ENCODE measurements around the gene CSRP2. TPM values are rescaled to one million over a fixed set of nuclear protein-coding genes. Genes with fewer than 3 reads are reported as not detected.

CSRP2 gene
- total RNA-seq, 1 donor from 2014 or later: 149 TPM

DNA sequence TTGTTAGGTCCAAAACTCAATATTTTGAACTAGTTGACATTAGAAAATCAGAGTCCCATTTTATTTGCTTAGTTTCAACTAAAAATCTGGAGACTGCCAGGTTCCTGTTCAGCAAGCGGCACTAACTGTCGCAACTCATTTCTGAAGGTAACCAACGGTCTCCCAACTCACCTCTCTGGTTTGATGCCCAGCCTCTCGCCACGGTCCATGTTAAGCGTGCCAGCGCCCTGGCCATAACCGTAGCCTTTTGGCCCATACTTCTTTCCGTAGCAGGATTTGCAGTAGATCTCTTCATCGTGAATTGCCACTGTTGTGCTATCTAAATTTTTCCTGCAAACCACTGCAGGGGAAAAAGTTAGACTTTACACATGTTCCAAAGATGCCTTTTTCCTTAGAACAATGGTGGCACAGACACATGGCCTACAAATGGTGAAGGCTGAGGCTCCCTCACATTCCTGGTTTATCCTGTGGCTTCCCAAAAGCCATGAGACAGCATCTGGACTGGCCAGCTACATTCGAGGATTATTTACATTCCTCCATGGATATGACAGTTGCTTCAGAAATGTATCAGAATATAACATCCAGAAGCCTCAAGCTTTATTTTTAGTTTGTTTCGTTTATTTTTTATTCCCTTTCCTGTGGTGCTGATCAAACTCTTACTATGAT lies 15.7 kb downstream of the CSRP2 start:
- no peak for DNase-seq

DNA sequence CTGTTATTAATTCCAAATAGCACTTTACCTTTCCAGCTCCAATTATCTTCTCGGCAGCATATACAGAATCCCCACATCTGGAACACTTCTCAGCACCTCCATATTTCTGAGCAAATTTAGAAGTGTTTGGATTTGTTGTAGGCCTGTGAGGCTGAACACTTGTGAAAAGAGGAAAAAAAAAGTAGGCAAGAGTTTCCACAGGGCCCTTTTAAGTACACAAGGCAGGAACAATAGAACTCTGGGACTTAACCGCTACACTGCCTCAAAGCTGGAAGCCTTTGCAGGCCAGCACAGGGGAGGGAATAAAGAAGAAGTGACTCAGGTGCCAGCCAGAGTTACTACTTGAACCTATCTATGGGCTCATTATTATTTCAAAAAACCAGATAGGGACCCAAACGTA lies 18.6 kb downstream of the CSRP2 start:
- no peak for DNase-seq

DNA sequence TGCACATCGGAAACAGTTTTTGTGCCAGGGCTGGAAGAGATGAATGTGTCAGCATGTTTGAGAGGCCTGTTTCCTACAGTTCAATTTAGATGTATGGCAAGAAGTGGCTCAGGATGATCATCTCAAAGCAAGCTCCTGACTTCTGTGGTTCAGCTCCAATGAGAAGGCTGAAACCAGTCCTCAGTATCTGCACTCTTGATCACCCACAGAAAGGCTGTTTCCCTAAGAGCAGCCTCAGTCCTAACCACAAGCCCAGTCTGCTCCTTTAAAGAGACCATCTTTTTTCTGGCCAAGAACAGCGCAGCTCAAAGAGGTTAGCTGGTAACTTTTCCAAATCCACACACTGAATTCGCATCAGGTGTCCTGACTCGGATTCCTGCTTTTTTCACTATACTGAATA lies 19.2 kb downstream of the CSRP2 start:
- no peak for DNase-seq

DNA sequence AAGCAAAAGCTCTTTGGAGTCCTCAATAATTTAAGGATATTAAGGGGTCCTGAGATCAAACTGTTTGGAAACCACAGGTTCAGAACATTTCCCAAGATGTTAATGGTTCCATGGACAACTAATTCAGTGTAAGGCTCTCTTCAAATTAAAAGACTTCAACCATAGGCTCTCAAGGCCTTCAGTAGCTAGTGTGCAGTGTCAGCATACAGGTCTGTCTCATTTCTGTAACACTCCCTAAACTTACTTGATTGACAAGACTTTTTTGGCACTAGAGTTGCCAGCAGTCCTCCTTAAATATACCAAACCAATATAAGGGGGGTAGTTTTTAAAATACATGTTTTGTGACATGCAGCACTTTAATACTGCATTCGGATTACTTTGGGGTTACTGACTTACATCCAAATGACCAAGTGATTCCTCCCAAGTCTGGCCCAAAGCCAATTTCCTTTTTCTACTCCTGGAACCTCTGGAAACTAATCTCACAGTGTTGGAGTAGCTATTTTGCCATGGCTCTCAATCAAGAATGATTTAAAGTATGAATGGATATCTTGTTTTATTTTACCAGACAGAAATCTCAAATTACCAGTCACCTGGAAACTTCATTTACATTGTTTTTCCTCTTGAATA lies 22.7 kb downstream of the CSRP2 start:
- DNase-seq: no peak

DNA sequence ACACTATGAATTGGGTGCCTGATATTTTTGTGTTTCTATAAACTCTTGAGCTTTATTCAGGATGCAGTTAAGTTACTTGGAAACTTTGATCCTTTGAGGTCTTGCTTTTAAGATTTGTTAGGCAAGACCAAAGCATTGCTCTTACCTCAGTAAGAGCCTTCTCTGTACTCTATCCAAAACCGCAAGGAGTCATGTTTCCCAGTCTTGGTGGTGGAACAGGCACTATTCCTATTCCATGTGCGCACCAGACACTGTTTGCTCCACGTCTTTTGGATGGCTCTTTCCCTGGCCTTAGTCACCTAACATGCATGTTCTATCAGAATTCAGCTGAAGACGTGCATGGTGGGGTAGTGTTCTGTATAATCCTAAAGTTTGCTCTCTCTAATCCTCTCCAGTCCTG lies 23.5 kb downstream of the CSRP2 start:
- no peak for DNase-seq

DNA sequence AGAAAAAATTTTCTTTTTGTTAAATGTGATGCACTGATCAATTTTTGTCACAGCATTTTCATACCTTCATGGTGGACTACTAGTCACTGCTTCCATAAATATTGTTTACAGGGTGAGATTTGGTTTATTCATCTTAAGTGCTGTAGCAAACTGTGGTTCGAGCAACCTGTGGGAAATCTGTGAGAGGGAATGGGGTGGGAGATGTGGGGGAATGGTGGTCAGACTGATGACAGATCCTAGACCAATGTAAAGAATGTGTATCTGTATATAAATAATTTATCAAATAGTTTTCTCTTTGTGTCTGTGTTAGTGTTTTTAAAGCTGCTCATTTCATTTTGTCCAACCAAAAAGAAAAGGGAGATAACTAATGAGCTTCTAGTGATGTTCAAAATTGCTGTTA lies 26.7 kb downstream of the CSRP2 start:
- DNase-seq: no peak

DNA sequence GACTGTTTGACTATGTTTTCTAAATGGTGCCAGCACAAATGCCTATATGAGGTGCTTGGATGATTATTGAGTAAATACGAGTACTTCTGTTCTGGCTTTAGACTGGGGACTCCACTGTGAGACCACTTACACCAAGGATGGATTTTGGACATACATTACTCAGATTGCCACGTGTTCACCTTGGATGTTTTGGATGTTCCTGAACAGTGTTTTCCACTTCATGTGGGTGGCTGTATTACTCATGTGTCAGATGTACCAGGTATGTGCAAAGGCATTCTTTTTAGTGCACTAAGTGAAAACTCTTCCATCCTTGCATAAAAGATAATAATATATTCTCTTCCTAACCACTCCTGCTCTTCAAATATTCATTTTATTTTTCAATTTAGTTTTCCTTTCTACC lies 30.7 kb downstream of the CSRP2 start:
- no peak for DNase-seq

DNA sequence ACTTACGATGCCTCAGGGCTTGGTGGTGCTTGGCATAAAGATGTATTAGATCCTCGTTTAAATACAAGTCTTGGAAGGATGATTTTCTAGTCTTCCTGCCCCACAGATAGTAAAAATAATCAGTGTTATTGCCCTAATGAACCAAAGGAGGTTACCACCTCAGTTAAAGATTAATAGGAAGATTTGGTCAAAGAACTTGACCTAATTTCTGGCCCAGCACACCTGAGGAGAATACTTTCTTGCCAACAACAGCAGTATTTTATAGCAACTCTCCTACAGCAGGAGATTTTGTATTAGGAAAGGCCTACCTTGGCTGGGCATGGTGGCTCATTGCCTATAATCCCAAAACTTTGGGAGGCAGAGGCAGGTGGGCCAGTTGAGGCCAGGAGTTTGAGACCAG lies 31.6 kb downstream of the CSRP2 start:
- DNase-seq: no peak

DNA sequence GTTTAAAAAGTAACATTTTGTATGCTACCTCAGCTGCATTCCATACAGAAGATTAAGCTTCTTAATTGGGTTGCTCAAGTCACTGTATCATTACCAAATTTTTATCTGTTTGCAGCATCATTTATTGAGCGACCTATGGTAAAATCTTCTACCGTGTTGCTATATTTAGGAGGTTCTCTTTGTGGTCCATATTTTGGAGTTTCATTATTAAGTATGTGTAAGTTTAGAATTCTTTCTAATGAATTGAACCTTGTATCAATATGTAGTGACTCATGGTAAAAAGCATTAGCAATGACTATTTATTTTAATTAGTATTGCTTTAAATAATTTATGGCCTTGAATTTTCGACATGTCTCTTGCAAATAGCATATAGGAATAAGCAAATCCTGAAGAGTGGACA lies 42.2 kb downstream of the CSRP2 start:
- no peak for DNase-seq

DNA sequence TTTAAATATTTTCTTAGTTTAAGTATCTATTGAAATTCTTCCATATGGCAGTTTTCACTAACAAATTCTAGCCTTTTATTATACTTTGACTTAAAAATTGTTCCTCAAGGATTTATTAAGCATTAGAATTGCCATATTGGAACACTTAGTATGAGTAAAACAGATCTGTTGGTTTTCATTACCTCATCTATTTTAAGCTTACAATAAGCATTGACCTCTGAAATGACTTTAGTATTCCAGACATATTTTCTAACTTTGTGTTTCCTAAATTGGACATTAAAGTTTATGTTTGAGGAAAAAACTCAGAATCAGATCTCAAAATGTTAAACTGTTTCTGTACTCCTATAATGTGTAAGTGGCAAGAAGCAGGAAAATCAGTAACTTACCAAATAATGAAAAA lies 48.4 kb downstream of the CSRP2 start:
- DNase-seq: no peak

DNA sequence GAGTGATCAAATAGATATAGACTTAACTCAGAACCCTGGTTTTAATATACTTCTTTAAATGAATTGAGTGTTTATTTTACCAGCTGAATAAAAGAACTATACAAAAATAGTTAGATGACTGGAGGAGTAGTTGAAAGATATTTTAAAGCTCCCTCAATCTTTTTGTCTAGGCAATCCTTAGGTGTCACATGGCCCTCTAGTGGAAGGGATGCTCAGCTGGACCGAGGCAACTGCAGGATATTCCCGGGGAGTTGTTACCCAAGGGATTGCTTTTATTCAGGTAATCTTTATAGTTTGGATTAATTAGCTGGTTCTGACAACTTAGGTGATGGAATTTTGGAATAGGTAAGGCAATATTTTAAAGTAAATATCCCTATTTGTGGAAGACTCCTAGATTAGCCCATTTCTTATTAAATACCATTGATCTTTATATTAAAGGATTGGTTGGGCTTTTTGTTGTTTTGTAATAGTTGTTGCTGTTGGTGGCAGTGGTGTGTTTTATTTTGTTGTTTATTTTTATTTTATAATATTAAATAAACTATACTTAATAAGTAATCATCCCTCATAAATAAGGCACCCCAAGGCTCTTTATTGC lies 57.8 kb downstream of the CSRP2 start:
- no peak for DNase-seq

DNA sequence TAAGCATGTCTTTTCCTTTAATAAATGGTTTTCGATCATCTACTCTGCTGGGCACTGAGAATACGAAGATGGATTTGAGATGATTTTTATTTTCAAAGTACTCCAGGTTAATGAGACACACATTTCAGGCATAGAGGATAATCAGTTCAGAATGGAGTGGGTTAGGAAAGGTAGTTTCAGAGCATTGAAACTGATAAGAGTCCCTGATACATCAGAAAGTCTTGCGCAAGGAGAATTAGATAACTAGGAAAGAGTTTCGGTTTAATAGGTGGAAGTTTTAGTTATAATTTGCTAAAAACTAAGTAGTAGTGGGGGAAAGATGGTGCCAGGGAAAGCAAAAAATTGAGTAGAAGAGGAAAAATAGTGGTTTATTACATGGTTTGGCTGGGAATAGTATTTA lies 64.8 kb downstream of the CSRP2 start:
- no peak for DNase-seq

DNA sequence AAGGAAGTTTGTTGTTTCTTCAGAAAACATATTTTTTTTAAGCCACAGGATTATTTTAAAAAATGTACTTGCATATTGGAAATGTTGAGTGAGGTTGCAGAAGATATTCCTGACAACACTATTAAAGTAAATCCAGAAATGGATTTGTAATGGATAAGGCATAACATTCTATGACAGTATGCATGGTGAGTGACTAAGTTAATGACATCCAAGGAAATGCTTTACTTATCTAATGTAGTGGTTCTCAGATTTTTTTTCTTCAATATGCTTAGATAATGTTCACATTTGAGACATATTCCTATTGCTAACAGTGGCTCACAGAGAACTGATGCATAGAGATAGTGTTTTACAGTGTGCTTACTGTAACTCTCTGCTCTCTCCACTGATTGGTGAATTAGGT lies 65.6 kb downstream of the CSRP2 start:
- no peak for DNase-seq

DNA sequence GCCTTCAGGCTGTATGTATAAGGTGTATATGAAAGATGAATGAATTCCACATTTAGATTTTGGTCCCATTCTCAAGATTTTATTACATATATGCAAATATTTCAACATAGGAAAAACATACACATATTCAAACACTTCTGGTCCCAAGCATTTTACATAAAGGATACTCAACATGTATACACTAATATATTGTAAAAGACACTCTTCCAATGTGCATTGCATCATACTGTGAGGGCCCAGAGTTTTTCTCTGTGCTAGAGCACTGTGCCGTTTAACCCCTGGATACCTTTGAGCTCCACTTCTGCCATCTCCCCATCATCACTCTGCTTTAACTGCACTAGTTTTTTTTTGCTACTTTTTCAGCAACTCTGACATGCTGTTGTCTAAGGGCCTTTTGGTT lies 66.8 kb downstream of the CSRP2 start:
- no peak for DNase-seq

DNA sequence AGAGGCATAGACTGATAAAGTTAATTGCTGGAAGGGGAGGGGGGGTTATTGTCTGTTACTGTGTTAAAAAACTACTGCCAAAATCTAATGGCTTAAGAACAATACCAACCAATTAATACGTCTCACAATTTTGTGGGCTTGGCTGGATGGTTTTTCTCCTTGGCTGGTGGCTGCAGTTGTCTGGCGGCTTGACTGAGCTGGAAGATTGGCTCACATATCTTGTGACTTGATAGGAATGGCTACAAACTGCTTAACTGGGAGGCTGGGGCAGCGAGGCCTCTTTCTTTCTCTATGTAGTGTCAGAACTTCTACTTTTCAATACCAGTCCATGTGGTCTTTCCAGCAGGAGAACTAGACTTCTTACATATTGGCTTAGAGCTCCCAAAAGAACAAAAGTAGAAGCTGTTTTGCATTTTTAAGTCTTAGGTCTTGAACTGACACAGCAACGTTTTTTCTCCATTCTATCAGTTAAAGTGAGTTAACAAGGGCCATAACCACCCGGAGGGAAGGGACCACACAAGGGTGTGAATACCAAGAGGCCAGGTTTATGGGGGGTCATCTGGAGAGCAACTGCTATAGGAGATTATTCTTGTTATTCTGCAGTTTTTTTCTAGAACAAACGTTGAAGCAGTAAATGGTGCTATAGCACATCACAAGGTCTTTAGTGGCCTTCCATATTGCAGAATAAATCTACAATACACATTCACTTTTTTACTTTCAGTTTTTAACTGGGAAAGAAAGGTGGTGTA lies 68.0 kb downstream of the CSRP2 start:
- DNase-seq: peak; percentile 1

Other genes with a start within 250 kb of the CSRP2 start
- 300 TPM for gene ZDHHC17, start 114.9 kb downstream of the CSRP2 start, total RNA-seq
- 1.4 TPM for gene E2F7, start 186.6 kb upstream of the CSRP2 start, total RNA-seq